Ovary (tissue), 3 donors: ENCODE data around the gene THADA.

Experiments
- CTCF ChIP-seq, 3 donors: fragments of 450-650 bp in 2 of 3; fragments of 200-600 bp in 1 of 3; IDR thresholded peaks; one replicate each; pipeline versions ENCODE4 v1.5.1 to v1.8.0; 2016 to 2022; ENCODE audit warnings: antibody characterized with exemption in 3 of 3, mild to moderate bottlenecking in 1 of 3
- POLR2A ChIP-seq: fragments of 450-650 bp; IDR thresholded peaks from one replicate; pipeline ENCODE4 v1.6.1; 2017; ENCODE audit warnings: antibody characterized with exemption, mild to moderate bottlenecking, moderate library complexity
- donor health status: DM: no; HTN: no; CAD: no.

- no peak for TF ChIP-seq CTCF (IDR thresholded peaks at IDR 0.05)
- no peak for TF ChIP-seq POLR2A
These were observed 282.8 kb downstream of the THADA start for GRCh38 chr2:43312755-43313641.
